CD4-positive, alpha-beta memory T cell (primary cell): Measurements from ENCODE around the gene CHCHD3. TPM values are rescaled to one million over a fixed set of nuclear protein-coding genes. Genes with fewer than 3 reads are reported as not detected.
"Not testable (repeated sequence)": the region's sequence is repeated elsewhere in the genome, so short reads cannot be mapped to it uniquely, and the experiment has no call there.

ENCODE experiments used
- CTCF ChIA-PET: fragments of 350-600 bp; sonication (Branson Sonifier 250); formaldehyde crosslinking; loops from one replicate; lab custom pipeline; 2021; ENCODE audit warnings: inconsistent platforms; ENCODE audit not compliant: partially characterized antibody; lab: Charles Lee
- POLR2A ChIA-PET: fragments of 350-600 bp; sonication (Branson Sonifier 250); formaldehyde crosslinking; loops from one replicate; lab custom pipeline; 2021; ENCODE audit not compliant: partially characterized antibody; lab: Charles Lee
- DNase-seq, 5 donors: peaks; one replicate each; pipeline versions ENCODE4 v3.0.0 to v3.0.0-alpha.2; 2020 to 2022; ENCODE audit warnings: mixed read lengths in 1 of 5
- H3K27ac ChIP-seq: one replicate; pipeline ENCODE4 v1.7.0; 2013; ENCODE audit warnings: low read depth, low read length
- H3K27me3 ChIP-seq: 2 replicates; pipeline ENCODE4 v1.7.0; 2013; ENCODE audit warnings: mild to moderate bottlenecking, low read length, moderate library complexity; ENCODE audit not compliant: insufficient read depth
- H3K36me3 ChIP-seq: 2 replicates; pipeline ENCODE4 v1.7.0; 2013; ENCODE audit warnings: mild to moderate bottlenecking, low read length, moderate library complexity; ENCODE audit not compliant: insufficient read depth
- H3K4me1 ChIP-seq: 2 replicates; pipeline ENCODE4 v1.7.0; 2013; ENCODE audit warnings: mild to moderate bottlenecking, low read length, moderate library complexity; ENCODE audit not compliant: insufficient read depth
- H3K4me3 ChIP-seq, 2 donors: one replicate each; pipeline ENCODE4 v1.7.0; 2013; ENCODE audit warnings: low read length in 2 of 2, mild to moderate bottlenecking in 1 of 2
- H3K9me3 ChIP-seq, 2 donors: one replicate each; pipeline ENCODE4 v1.7.0; 2013; ENCODE audit warnings: low read length in 2 of 2, control low read depth in 1 of 2; ENCODE audit not compliant: control insufficient read depth in 1 of 2
- H3K27ac Mint-ChIP-seq, 7 donors: one replicate each; pipeline ENCODE4 v1.8.0; 2020 to 2021; ENCODE audit warnings: mixed read lengths in 7 of 7, mild to moderate bottlenecking in 6 of 7, inconsistent platforms in 3 of 7, moderate library complexity in 3 of 7
- H3K27me3 Mint-ChIP-seq, 2 donors: one replicate each; pipeline ENCODE4 v1.8.0; 2020 to 2021; ENCODE audit warnings: mixed read lengths in 2 of 2
- H3K36me3 Mint-ChIP-seq, 2 donors: one replicate each; pipeline ENCODE4 v1.8.0; 2020 to 2021; ENCODE audit warnings: mixed read lengths in 2 of 2, inconsistent platforms in 1 of 2, mild to moderate bottlenecking in 1 of 2
- H3K4me1 Mint-ChIP-seq, 4 donors: one replicate each; pipeline ENCODE4 v1.8.0; 2020 to 2021; ENCODE audit warnings: mixed read lengths in 4 of 4, mild to moderate bottlenecking in 1 of 4
- H3K4me3 Mint-ChIP-seq, 8 donors: one replicate each; pipeline ENCODE4 v1.8.0; 2020 to 2021; ENCODE audit warnings: mixed read lengths in 8 of 8, mild to moderate bottlenecking in 7 of 8, moderate library complexity in 6 of 8, inconsistent platforms in 3 of 8
- H3K9me3 Mint-ChIP-seq, 8 donors: one replicate each; pipeline ENCODE4 v1.8.0; 2020 to 2021; ENCODE audit warnings: mixed read lengths in 8 of 8, mild to moderate bottlenecking in 5 of 8, inconsistent platforms in 3 of 8, moderate library complexity in 1 of 8
- intact Hi-C: fragments of 100-400 bp; cut with micrococcal nuclease; formaldehyde crosslinking; loops from one replicate; pipeline ENCODE4 v1.15.1; 2023
- polyA plus RNA-seq, 2 donors: library from polyadenylated mRNA; unstranded; fragments of 300-500 nt; fragmentation: Illumina TruSeq; gene quantifications; one replicate each; pipeline ENCODE4 v1.2.3, GENCODE V29; 2021
- total RNA-seq, 2 experiments: library from RNA; stranded (reverse); gene quantifications; one replicate each; pipeline ENCODE4 v1.2.3, GENCODE V29; 2021

The CHCHD3 gene
- total and polyA plus RNA-seq, 4 experiments from 2014 or later: 25.2 to 77.3 (median 35.6) TPM

DNA sequence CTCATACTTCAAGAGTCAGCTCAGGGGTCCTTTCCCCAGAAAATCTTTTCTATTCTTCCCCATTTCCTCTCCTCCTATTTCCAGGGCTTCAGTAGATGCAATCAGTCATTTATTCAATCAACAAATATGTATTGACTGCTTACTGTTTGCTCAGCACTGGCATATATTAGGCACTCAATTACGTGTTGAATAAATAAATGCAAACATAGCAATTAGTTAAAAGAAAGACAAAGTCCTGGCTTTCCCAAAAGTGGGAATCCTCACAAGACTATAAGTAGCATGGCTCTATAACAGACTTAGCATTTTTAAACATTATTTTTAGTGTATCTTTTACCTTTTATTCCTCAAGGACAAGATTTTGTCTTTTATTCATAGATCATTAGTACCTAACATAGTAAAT, 111.6 kb downstream of the CHCHD3 start:
- H3K4me1 Mint-ChIP-seq: peaks cover 0 to 12% (median 0%) of the 10 kb centered on the region in 4 donors
- H3K36me3 ChIP-seq: no peaks in the 10 kb centered on the region

DNA sequence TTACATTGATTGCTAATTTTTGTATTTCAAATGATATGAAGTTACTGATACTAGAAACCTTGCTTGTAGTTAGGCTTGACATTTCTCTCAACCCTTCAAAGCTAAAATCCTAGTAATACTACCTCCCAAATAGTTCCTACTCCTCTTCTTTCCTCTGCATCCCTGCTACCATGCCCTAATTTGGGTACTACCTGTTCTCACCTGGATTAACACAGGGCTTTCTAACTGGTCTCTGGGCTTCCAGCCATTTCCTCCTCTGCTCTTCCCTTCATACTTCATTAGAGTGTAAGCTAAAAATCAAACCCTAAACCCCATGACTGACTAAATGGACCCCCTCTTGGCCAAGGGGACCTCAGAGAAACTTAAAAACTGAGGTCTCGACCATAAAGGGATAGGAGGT, 112.4 kb downstream of the CHCHD3 start:
- no peaks in the 10 kb centered on the region for H3K9me3 Mint-ChIP-seq
- H3K4me3 Mint-ChIP-seq: no peak overlapping the region
- Histone ChIP-seq H3K36me3 (no peaks in the 10 kb centered on the region), H3K4me3 (no peak overlapping the region), H3K4me1 (no peaks in the 10 kb centered on the region), H3K27me3 (no peaks in the 10 kb centered on the region), H3K27ac (no peak overlapping the region), H3K9me3 (no peaks in the 10 kb centered on the region)
- intact Hi-C loops: no loop called here
- DNase-seq: no peak
- peaks cover 0 to 12% (median 1%) of the 10 kb centered on the region in 4 donors for H3K4me1 Mint-ChIP-seq
- H3K36me3 Mint-ChIP-seq: peaks cover 32 to 43% of the 10 kb centered on the region in 2 donors
- ChIA-PET CTCF (no interaction called here), POLR2A (interaction anchor here (0.7 kb wide), 1 partner anchor 151 kb away, joined by 3 read pairs; no protein-coding TSS in a partner anchor)
- no peaks in the 10 kb centered on the region for H3K27me3 Mint-ChIP-seq
- peak overlapping the region in 1 of 7 donors; percentile 49 for H3K27ac Mint-ChIP-seq

More for the DNA sequence above, 111.6 kb downstream of the CHCHD3 start:
- intact Hi-C loops: no loop called here
- Histone ChIP-seq H3K9me3 (no peaks in the 10 kb centered on the region), H3K4me3 (no peak overlapping the region), H3K27me3 (no peaks in the 10 kb centered on the region), H3K4me1 (no peaks in the 10 kb centered on the region), H3K27ac (no peak overlapping the region)
- H3K27ac Mint-ChIP-seq: no peak overlapping the region
- no peak overlapping the region for H3K4me3 Mint-ChIP-seq
- POLR2A ChIA-PET: no interaction called here
- CTCF ChIA-PET: no interaction called here
- H3K9me3 Mint-ChIP-seq: no peaks in the 10 kb centered on the region
- H3K36me3 Mint-ChIP-seq: peaks cover 36 to 50% of the 10 kb centered on the region in 2 donors
- DNase-seq: no peak
- no peaks in the 10 kb centered on the region for H3K27me3 Mint-ChIP-seq

DNA sequence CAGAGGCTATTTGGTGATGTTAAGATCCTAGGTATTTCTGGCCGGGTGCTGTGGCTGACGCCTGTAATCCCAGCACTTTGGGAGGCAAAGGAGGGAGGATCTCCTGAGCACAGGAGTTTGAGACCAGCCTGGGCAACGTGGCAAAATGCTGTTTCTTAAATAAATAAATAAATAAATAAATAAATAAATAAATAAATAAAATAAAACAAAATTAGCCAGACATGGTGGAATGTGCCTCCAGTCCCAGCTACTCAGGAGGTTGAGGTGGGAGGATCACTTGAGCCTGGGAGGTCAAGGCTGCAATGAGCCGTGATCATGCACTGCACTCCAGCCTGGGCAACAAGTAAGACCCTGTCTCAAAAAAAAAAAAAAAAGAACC, 114.4 kb downstream of the CHCHD3 start:
- H3K36me3 ChIP-seq, H3K27me3 ChIP-seq, DNase-seq, H3K4me3 Mint-ChIP-seq, H3K4me1 ChIP-seq, H3K27ac Mint-ChIP-seq, CTCF ChIA-PET, H3K4me3 ChIP-seq, H3K27me3 Mint-ChIP-seq, H3K27ac ChIP-seq, H3K9me3 ChIP-seq, H3K9me3 Mint-ChIP-seq, intact Hi-C loops, H3K4me1 Mint-ChIP-seq, POLR2A ChIA-PET: not testable (repeated sequence)
- peaks cover 15 to 24% of the 10 kb centered on the region in 2 donors for H3K36me3 Mint-ChIP-seq

GRCh38 chr7:132966754-132967469, 115.0 kb downstream of the CHCHD3 start:
- Histone ChIP-seq H3K4me1 (no peaks in the 10 kb centered on the region), H3K4me3 (no peak overlapping the region), H3K27ac (no peak overlapping the region), H3K27me3 (no peaks in the 10 kb centered on the region), H3K9me3 (no peaks in the 10 kb centered on the region), H3K36me3 (no peaks in the 10 kb centered on the region)
- Mint-ChIP-seq H3K36me3 (peaks cover 13 to 20% of the 10 kb centered on the region in 2 donors), H3K27me3 (no peaks in the 10 kb centered on the region), H3K27ac (no peak overlapping the region), H3K9me3 (no peaks in the 10 kb centered on the region), H3K4me1 (peaks cover 0 to 9% (median 1%) of the 10 kb centered on the region in 4 donors), H3K4me3 (no peak overlapping the region)
- no peak for DNase-seq
- ChIA-PET CTCF (no interaction called here), POLR2A (no interaction called here)
- intact Hi-C loops: no loop called here

GRCh38 chr7:132965951-132966350, 115.9 kb downstream of the CHCHD3 start:
- no peak overlapping the region for H3K4me3 ChIP-seq
- no peaks in the 10 kb centered on the region for H3K27me3 ChIP-seq
- H3K36me3 Mint-ChIP-seq: peaks cover 8 to 15% of the 10 kb centered on the region in 2 donors
- H3K9me3 ChIP-seq: no peaks in the 10 kb centered on the region
- POLR2A ChIA-PET: no interaction called here
- CTCF ChIA-PET: no interaction called here
- no peak for DNase-seq
- no peaks in the 10 kb centered on the region for H3K36me3 ChIP-seq
- H3K27me3 Mint-ChIP-seq: no peaks in the 10 kb centered on the region
- H3K27ac ChIP-seq: no peak overlapping the region
- no peaks in the 10 kb centered on the region for H3K4me1 ChIP-seq
- intact Hi-C loops: no loop called here
- no peak overlapping the region for H3K4me3 Mint-ChIP-seq
- no peaks in the 10 kb centered on the region for H3K9me3 Mint-ChIP-seq
- no peak overlapping the region for H3K27ac Mint-ChIP-seq
- H3K4me1 Mint-ChIP-seq: peaks cover 0 to 8% (median 1%) of the 10 kb centered on the region in 4 donors

DNA sequence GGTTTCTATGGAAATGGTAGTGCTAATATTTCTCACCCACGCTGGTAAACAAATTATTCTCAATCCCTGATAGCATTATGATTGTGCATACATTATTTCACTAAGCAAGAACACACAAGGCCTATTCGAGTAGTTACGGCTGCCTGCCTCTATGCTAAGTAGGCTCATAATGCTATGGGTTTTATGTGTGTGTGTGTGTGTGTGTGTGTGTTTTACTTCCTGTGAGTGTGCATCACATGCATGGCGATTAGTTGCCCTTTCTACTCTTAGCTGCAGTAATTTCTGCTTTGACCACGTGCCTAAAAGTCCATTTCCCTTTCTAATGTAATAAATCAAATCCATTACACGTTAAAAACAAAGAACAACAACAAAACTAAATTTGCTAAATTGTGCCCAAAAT, 117.0 kb downstream of the CHCHD3 start:
- Histone ChIP-seq H3K9me3 (no peaks in the 10 kb centered on the region), H3K4me1 (no peaks in the 10 kb centered on the region), H3K36me3 (no peaks in the 10 kb centered on the region), H3K27me3 (no peaks in the 10 kb centered on the region), H3K27ac (no peak overlapping the region), H3K4me3 (no peak overlapping the region)
- peaks cover 12 to 24% of the 10 kb centered on the region in 2 donors for H3K36me3 Mint-ChIP-seq
- intact Hi-C loops: no loop called here
- no peak overlapping the region for H3K27ac Mint-ChIP-seq
- H3K4me1 Mint-ChIP-seq: peaks cover 0 to 8% (median 2%) of the 10 kb centered on the region in 4 donors
- ChIA-PET POLR2A (no interaction called here), CTCF (no interaction called here)
- no peak for DNase-seq
- H3K9me3 Mint-ChIP-seq: no peaks in the 10 kb centered on the region
- H3K27me3 Mint-ChIP-seq: no peaks in the 10 kb centered on the region
- no peak overlapping the region for H3K4me3 Mint-ChIP-seq

DNA sequence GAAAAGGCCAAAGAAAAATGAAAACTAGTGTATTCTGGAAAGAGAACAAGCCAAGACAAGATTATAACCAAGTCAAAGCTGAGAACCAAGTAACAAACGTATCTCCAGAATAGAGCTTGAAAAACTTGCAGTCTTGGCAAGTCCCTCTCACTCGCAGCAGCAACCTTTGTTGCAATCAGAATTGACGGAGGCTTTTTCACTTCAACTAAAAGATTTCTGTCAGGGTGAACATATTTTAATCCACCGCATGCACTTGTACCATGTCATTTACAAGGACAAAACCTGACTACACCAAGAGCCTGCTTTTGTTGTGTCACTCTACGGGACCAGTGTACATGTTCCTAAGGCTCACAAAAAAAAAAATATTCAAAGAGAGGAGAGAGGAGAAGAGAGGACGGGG, 122.0 kb downstream of the CHCHD3 start:
- no peaks in the 10 kb centered on the region for H3K36me3 ChIP-seq
- no peaks in the 10 kb centered on the region for H3K9me3 ChIP-seq
- Mint-ChIP-seq H3K27ac (no peak overlapping the region), H3K27me3 (no peaks in the 10 kb centered on the region), H3K4me3 (no peak overlapping the region), H3K4me1 (peaks cover 0 to 2% (median 1%) of the 10 kb centered on the region in 4 donors), H3K36me3 (peaks cover 17 to 34% of the 10 kb centered on the region in 2 donors), H3K9me3 (peaks cover 0 to 2% (median 0%) of the 10 kb centered on the region in 8 donors)
- no peaks in the 10 kb centered on the region for H3K27me3 ChIP-seq
- CTCF ChIA-PET: no interaction called here
- POLR2A ChIA-PET: no interaction called here
- H3K4me3 ChIP-seq: no peak overlapping the region
- no peaks in the 10 kb centered on the region for H3K4me1 ChIP-seq
- intact Hi-C loops: no loop called here
- no peak overlapping the region for H3K27ac ChIP-seq
- no peak for DNase-seq
